T-helper 9 cell (primary cell): Measurements from ENCODE around the gene ZIM2.
"Not testable (repeated sequence)": the region's sequence is repeated elsewhere in the genome, so short reads cannot be mapped to it uniquely, and the experiment has no call there.

Experiments used
- DNase-seq: peaks from one replicate; pipeline ENCODE4 v3.0.0-alpha.2; 2020
- total RNA-seq, 2 donors: gene quantifications; one replicate each; lab custom pipeline; 2026; lab: John Stamatoyannopoulos, UW

Gene ZIM2
- total RNA-seq, result 0 reads per million in 2 donors

DNA sequence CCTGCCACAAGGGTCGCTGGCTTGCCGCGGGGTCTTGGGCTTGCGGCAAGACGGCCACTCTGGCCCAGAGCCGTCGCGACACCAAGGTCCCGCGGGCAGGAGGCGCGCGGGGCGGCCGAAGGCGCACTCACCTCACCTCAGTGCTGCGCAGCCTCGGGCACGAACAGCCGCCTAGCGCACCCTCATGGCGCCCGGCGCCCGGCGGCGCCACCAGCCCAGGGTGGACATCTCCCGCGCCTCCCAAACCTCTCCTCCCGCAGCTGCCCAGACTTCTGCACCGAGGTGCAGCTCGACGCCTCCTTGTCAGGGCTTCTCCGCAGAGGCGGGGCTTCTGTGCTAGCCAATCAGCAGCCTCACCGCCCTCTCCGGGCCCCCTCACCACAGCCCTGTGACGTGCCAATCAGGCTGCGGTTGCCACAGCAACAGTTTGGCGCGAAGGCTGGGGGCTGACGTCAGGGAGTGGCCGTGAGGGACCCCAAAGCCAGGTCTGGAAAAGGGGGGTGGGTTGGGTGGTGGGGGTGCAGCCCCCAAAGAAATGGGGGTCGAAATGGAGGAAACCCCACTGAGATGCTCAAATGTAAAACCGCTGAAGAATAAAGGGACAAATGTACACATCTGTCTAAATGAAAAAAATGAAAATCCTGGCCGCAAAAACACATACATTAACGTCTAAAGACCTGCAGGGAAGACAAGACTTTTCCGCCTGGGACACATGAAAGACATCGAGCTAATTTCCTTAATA lies at the start of gene ZIM2, which contains the start of gene PEG3:
Gene ZIM2, minus strand, starts transcription at position 276 of the 742 bp plus-strand sequence. CDS start 16,449 bp downstream, outside the sequence.
Gene PEG3, minus strand, starts transcription at position 276 of the 742 bp plus-strand sequence. CDS start 16,071 bp downstream, outside the sequence.
- DNase-seq, result no peak

DNA sequence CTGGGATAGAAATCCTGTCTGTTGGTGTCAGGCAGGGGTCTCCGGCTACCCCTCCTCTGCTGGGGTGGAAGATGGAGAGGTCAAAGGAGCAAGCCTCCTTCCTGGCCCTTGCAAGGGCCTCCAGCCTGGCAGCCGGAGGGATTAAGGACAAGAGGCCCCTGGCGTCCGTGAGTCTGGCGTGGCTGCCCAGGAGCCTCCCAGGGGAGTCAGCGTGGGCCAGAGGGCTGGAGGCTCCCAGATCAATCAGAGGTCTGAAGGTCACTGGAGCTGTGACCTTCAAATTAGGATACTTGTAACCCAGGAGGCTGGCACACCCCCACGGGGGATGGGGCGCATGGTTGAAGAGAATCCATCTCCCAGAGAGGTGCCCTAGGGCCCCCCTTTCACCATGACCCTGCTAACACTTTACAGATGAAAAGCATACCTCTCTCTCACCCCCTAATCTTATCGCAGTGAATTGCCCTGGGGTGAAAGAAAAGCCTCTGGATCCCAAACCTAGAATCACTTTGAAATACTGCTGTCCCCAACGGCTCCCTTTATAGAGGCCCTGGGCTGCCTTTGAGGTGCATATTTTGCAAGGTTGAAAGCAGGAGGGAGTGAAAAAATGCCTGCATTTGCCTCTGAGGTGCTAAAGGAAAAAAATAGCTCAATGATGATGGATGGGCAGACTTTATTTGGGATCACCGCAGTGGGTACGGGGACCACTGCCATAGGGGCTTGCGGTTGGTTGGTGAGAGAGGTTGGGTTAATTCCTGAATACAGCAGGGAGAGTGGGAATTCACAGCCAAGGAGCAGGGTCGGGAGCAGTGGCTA lies 44.9 kb upstream of the ZIM2 start:
- no peak for DNase-seq

DNA sequence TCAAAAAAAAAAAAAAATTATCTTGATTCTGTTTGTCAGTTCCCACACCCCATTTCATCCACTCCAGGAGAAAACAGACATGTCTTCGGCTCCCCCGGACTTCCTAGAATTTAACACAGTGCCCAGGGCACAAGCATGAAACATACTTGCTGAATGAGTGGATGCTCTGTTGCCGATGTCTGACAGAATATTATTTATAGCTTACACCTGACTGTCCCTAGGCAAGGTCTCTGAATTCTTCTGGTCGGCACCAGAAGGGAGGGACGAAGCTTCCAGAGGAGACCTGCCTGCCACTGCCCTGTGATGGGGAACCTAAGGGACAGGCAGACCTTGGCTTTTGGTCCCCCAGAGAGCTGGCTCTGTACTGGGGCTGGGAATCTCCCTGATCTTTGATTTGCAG lies 43.9 kb upstream of the ZIM2 start:
- no peak for DNase-seq

DNA sequence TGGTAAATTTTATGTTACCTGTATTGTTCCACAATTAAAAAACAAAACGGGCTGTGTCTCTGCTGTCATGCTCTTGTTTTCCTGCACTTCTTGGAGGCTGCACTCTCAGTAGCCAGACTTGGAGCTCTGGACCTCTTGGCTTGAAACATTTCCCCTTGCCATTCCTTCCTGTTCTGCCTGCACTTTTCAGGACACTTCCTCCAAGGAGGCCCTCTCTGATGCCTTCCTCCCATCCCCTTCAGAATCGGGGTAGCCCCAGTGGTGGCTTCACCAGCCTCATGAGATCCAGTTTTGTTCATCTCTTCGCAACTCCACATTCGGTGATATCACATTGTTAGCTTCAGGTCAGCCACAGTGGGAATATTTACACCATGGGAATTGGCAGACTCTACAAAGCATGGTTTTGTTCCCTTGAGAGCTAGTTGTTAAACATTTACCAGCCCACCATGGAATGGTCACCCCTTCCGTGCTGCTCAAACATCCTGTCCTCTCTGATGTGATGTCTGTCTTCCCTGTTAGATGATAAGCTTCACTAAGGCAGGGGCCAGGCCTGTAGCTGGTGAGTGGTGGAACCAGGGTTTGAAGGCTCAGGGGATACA lies 40.2 kb upstream of the ZIM2 start:
- no peak for DNase-seq

DNA sequence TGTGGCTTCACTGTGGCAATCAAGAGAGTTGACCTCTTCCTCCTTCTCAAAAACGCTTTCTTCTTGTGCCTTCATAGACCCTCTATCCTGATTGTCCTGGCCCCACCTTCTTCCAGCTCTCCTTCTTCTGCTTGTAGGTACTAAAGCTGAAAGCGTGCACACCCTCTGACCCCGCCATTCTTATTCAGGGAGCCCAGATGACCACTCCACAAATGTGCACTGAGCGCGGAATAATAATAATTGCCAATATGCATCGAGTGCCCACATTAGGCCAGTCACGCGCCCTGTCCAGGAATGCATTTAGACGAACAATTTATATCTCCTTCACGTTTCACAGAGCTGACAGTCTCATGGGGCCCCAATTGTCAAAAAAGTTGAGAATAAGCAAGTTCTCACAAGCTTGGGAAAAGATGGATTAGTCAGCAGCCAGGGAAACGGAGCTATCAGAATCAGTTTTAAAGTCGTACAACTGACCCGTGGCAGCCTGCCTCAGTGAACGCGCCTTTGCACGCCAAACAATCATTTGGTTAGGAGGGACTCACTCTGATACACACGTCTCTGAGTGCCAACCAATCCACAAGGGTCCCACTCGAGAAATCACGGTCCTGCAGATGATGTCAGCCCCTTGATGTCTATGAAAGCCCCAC lies 36.7 kb upstream of the ZIM2 start:
- no peak for DNase-seq

DNA sequence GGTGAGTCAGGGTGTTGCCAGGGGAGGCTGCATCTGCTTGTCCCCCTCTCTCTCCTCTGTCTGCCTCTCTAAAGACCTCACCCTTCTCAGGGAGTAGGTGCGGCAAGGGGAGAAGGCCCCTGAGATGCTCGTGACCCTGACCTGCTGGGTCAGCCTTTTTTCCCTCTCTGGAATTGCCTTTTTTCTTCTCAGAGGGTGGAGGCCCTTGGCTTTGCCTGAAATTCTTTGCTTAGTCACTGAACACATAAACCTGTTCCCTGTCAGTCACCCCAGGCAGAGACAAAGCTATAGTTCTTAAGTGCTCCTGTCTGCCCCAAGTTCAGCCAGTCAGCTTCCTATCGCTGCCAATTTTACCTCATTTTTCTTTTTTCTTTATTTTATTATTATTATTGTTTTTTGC lies 35.2 kb upstream of the ZIM2 start:
- no peak for DNase-seq

DNA sequence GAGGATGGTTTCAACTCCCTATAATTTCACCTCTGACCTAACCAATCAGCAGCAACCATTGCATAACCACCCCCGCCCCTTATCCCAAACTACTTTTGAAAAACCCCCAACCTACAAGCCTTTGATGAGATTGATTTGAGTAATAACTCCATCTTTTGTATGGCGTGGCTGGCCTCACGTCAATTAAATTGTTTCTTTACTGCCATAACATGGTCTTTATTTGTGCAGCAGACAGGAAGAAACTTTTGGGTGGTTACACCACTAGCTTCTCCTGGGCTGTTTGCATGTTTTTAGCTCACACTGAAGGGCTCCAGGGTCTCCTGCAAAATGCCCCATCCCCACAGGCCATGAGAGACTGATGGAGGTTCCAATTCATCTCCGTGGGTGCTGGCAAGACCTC lies 34.0 kb upstream of the ZIM2 start:
- no peak for DNase-seq

DNA sequence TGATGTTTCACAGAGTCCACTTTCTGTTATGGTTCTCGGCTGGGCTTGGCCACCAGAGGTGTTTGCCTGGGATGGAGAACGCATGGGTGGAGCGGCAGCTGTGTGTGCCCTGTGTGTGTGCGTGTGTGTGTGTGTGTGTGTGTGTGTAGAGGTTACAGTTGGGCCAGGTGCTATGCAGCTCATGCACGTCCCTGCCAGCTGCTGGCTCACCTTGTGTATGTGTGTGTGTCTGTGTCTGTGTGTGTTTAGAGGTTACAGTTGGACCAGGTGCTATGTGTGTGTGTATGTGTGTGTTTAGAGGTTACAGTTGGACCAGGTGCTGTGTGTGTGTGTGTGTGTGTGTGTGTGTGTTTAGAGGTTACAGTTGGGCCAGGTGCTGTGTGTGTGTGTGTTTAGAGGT lies 33.0 kb upstream of the ZIM2 start:
- DNase-seq, result no peak

DNA sequence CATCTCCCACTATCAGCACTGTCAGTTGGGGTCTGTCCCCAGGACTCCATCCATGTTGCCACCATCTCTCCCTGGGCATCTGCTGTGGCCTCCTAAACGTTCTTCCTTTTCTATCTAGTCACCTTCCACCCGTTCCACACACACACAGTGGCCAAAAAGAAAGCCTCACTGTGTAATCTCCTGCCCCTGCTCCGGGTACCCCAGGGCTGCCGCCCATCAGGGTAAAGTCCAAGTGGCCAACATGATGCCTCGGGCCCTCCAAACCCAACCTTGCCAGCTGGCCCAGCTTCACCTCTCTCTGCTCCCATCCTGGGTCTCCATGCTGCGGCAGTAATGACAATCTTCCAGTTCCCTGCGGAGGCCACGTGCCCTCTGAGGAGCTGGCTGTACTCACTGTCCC lies 29.4 kb upstream of the ZIM2 start:
- no peak for DNase-seq

DNA sequence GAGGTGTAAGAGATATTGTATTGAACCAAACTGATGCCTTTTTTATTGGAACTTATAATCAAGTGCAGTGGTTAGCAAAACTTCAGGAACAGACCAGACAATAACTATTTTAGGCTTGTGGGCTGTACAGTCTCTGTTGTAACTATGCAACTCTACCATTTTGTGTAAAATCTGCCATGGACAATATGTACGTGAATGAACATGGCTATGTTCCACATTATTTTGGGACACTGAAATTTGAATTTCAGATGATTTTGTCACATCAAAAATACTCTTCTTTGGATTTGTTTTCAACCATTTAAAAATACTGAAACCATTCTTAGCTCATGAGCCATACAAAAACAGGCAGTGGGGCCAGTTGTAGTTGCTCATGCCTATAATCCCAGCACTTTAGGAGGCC lies 27.9 kb upstream of the ZIM2 start:
- DNase-seq, result no peak

DNA sequence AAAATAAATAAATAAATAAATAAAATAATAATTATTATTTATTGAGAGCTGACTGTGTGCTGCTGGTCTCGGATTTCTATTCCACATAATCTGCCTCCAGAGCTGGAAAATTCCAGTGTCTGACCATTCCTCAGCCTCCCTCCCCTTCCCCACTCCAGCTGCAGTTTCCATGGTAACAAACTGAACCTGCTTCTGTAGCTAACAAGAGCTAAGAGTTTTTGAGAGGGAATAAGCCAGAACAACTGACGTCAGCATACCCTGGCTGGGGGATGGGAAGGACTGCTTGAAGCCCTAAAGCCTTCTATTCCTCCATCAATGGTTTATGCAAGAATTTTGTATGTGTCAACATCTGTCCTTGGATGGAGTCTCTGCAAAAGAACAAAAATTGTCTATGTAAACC lies 26.0 kb upstream of the ZIM2 start:
- no peak for DNase-seq

DNA sequence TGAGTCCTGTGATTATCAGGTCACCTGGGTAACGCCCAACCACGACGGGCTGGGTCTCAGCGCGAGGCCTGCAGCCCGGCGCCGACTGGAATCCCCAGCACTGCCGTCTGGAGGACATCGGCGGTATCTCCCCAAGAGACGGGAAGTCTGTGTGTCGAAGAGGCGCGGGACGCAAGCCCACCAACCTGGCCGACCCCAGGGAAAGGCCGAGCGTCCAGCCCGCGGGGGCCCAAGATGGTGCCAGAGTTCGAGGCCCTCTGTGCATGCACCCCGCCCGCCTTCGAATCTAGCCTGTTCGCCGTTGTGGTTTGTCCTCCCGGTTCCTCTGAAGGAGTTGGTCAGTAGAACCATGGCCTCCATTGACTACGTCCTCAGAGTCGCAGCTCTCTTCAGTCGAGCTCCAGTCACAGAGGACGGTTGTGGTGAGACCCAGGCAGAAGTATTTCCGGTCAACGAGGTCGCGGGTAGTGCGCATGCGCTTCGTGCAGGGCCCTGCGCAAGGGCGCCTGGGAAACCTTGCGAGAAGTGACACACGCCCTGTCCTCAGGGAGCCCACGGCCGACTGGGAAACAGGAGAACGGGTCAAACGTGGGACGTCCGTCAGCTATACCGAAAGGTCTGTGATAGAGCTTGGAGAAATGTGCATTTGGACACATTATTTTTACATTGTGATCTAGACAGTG lies 24.1 kb upstream of the ZIM2 start:
- no peak for DNase-seq

DNA sequence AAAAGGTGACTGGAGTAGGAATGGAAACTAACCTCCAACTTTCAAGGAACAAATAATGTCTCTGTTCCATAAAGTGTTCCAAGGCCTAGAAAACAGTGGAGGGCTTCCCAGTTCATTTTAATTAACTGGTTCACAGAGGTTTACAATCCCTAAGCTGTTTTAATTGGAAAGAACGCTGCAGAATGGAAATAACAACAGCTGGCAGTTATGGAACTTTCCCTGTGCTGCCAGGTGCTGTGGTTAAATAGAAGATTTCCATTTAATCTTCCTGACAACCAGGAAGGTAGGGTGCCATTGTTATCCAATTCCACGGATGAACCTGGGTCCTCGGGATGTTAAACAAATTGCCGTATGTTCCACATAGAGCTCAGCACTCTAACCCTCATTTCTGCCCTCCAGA lies 22.2 kb upstream of the ZIM2 start:
- DNase-seq, result no peak

DNA sequence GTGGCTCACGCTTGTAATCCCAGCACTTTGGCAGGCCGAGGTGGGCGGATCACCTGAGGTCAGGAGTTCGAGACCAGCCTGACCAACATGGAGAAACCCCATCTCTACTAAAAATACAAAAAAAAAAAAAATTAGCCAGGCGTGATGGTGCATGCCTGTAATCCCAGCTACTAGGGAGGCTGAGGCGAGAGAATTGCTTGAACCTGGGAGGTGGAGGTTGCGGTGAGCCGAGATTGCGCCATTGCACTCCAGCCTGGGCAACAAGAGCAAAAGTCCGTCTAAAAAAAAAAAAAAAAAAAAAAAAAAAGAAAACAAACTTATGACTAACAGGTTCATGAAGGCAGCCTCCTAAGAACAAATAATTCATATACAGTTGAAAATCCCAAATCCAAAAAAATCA lies 19.9 kb upstream of the ZIM2 start:
- DNase-seq, result not testable (repeated sequence)

DNA sequence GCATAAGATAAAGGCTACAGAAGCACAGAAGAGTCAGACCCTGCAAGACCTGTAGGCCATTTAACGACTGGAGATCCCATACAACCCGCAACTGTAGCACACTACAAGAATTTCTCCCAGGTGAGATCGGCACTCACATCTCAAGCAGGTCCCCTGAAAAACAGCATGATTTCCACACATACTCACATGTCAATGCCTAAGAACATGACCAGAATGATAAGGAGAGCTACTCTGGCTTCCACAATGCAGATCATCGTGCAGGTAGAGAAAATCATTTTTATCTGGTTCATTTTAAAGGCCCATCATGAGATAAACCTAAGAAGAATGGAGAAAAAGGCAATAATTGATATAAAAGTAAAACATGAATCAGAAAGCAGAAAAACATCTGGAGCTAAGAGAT lies 17.5 kb upstream of the ZIM2 start:
- DNase-seq, result no peak

DNA sequence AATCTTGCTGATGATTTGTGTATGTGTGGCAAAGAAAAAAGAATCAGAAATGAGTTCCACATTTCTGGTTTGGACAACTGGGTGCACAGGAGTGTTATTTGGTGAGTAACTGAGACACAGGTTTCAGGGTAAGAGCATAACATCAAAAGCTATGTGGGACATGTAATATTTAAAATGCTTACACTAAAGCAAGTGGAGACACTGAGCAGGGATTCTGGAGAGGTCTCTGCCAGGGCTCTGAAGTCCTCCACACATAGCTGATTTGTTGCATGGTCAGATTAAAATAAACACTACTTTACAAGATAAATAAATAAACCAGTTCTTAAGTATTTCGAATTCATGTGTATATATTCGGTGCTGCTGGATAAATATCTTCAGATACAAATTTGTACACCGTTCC lies 16.3 kb upstream of the ZIM2 start:
- DNase-seq, result no peak

DNA sequence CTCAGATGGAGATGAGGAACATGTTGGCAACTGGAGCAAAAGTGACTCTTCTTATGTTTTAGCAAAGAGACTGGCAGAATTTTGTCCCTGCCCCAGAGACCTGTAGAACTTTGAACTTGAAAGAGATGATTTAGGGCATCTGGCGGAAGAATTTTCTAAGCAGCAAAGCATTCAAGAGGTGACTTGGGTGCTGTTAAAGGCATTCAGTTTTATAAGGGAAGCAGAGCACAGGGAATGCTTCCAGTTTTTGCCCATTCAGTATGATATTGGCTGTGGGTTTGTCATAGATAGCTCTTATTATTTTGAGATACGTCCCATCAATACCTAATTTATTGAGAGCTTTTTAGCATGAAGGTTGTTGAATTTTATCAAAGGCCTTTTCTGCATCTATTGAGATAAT lies 11.8 kb upstream of the ZIM2 start:
- not testable (repeated sequence) for DNase-seq

DNA sequence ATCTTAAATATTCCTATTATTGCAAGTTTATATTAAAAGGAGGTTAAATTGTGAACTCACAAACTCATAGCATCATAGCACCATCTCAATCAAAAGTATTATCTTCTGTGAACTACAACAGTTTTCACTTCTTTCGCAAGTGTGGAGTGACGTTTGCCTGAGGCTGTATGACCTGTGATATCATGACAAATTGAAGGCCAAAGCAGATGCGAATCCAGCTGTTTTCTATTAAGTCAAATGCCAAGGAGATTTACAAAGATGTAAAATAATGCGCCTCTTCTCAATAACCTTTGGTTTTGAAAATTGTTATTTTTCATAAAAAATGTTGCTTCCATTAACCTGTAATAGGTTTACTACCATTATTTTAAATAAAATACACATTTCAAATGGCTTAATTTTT lies 7.6 kb upstream of the ZIM2 start:
- DNase-seq, result no peak

DNA sequence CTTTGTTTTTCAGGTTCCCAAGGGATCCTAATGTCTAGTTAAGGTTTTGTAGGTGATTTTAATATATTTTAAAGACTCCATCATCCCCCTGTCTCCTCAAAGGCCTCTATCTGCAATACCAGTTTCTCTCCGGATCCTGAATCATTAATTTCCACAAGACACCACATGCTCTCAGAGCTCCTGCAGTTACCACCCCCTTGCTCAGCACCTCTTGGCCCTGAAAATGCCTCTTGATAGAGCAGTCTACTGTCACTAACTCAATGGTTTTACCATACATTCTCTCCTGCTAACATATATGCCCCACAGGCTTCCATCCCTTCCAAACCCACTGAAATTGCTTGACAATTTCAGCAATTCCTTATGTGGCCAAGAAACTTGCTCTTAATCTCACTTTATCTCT lies 1.9 kb upstream of the ZIM2 start:
- DNase-seq, result no peak

DNA sequence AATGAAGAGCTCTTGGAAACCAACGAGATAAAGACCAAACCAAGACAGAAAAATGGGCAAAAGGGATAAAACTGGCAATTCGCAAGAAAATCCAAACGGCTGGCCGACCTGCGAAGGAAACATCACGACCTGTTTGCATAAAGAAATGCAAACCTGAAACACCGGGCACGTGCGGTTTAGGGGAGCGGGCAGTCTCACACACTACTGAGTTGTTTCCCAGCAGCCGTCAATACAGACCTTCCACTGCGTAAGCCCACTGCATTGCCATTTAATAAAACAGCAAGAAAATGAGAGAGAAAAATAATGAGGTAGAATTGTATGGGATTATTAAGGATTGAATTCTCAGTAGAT lies 642 bp upstream of the ZIM2 start:
- DNase-seq, result no peak

DNA sequence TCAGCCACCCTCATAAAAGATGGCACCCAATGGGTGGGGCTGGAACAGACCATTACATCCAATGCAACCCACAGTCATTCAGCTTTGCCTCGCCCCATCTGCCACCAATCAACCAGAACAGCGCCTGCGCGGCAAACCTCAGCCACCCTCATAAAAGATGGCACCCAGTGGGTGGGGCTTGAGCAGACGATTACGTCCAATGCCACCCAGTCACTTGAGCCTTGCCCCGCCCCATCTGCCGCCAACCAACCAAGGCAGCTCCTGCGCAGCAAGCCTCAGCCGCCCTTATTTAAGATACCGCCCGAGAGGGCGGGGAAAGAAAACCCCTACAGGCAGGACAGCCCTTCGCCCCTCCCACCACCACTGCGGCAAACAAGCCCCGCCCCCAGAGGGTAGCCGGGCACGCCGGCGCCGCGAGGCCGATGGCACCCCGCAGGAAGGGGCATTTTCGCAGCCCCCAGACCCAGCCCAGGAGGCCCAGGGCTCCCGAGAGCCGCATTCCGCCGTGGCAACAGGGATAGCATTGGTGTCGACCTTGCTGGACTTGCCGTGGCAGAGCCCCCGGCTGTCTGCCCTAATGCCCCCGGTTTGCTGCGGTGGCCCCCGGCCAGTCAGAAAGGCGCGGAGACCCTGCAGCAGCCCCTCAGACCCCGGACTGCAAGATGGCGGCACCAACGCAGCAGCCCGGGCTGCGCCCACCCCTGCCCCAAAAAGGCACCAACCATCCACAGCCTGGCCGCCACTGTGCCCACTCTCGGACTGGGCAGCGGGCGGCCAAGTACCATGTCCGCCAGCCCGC lies 675 bp downstream of the ZIM2 start:
- no peak for DNase-seq
